ENCODE data around the gene RPS3. TPM values are rescaled to one million over a fixed set of nuclear protein-coding genes. Genes with fewer than 3 reads are reported as not detected.

RPS3 gene
- total and polyA plus RNA-seq, 4 donors = 1,036 to 2,813 (median 2,148) TPM

- peaks cover 0 to 4% (median 0%) of the 10 kb centered on the region in 5 donors for H3K4me1 ChIP-seq (ENCODE audit: control insufficient read depth in 5 of 5, insufficient read depth in 5 of 5, low read length in 5 of 5)
- peak overlapping the region in 1 of 2 donors; percentile 68 for H3K27ac ChIP-seq (ENCODE audit: low read depth in 1 of 2, low read length in 1 of 2)
- peak; percentile 83 to 87 (median 86) for DNase-seq
- TF ChIP-seq, protein P1, sequence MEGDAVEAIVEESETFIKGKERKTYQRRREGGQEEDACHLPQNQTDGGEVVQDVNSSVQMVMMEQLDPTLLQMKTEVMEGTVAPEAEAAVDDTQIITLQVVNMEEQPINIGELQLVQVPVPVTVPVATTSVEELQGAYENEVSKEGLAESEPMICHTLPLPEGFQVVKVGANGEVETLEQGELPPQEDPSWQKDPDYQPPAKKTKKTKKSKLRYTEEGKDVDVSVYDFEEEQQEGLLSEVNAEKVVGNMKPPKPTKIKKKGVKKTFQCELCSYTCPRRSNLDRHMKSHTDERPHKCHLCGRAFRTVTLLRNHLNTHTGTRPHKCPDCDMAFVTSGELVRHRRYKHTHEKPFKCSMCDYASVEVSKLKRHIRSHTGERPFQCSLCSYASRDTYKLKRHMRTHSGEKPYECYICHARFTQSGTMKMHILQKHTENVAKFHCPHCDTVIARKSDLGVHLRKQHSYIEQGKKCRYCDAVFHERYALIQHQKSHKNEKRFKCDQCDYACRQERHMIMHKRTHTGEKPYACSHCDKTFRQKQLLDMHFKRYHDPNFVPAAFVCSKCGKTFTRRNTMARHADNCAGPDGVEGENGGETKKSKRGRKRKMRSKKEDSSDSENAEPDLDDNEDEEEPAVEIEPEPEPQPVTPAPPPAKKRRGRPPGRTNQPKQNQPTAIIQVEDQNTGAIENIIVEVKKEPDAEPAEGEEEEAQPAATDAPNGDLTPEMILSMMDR (IDR thresholded peaks at IDR 0.05; ENCODE audit: control extremely low read depth, extremely low read depth) = peak; percentile 88
- H3K36me3 ChIP-seq (ENCODE audit: control insufficient read depth in 4 of 4, insufficient read depth in 4 of 4, low read length in 4 of 4) = no peaks in the 10 kb centered on the region
- 27 to 32% methylated on average over 9 of the region's 9 CpGs for WGBS, 2 donors
- H3K27me3 ChIP-seq (ENCODE audit: control insufficient read depth in 3 of 3, insufficient read depth in 3 of 3, low read length in 2 of 3) = no peaks in the 10 kb centered on the region
- peaks cover 0 to 2% (median 0%) of the 10 kb centered on the region in 4 donors for H3K9me3 ChIP-seq (ENCODE audit: control insufficient read depth in 4 of 4, insufficient read depth in 3 of 4, low read length in 3 of 4)
- no peak overlapping the region for H3K9ac ChIP-seq (ENCODE audit: insufficient read depth in 1 of 2, low read length in 2 of 2)
- no peak overlapping the region for H3K4me3 ChIP-seq
- peak; percentile 80 for ATAC-seq (ENCODE audit: insufficient read depth, low FRiP score)
These were observed 10.7 kb upstream of the RPS3 start for GRCh38 chr11:75388386-75389275.

DNA sequence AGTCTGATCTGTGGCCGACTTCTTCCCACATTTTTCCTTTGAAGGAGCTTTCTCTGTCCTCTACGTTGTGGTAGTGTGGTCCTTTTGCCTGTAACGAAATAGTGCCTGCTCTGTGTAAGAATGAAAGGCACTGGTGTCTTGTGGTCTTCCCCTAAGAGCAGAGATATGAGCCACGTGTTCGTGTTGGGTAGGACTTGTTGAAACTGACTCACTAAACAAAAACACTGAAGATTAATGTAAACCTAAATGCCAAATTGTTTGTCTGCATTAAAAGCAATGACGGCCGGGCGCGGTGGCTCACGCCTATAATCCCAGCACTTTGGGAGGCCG, 10.1 kb upstream of the RPS3 start:
- Histone ChIP-seq H3K9me3 (ENCODE audit: control insufficient read depth in 4 of 4, insufficient read depth in 3 of 4, low read length in 3 of 4) (peaks cover 0 to 2% (median 0%) of the 10 kb centered on the region in 4 donors), H3K4me1 (ENCODE audit: control insufficient read depth in 5 of 5, insufficient read depth in 5 of 5, low read length in 5 of 5) (peaks cover 0 to 4% (median 0%) of the 10 kb centered on the region in 5 donors), H3K9ac (ENCODE audit: insufficient read depth in 1 of 2, low read length in 2 of 2) (no peak overlapping the region), H3K4me3 (no peak overlapping the region), H3K36me3 (ENCODE audit: control insufficient read depth in 4 of 4, insufficient read depth in 4 of 4, low read length in 4 of 4) (no peaks in the 10 kb centered on the region), H3K27ac (ENCODE audit: low read depth in 1 of 2, low read length in 1 of 2) (no peak overlapping the region), H3K27me3 (ENCODE audit: control insufficient read depth in 3 of 3, insufficient read depth in 3 of 3, low read length in 2 of 3) (no peaks in the 10 kb centered on the region)
- TF ChIP-seq, protein P1 (IDR thresholded peaks at IDR 0.05; ENCODE audit: control extremely low read depth, extremely low read depth) = no peak
- no peak for DNase-seq
- no peak for ATAC-seq (ENCODE audit: insufficient read depth, low FRiP score)
- 75 to 86% methylated on average over 11 of the region's 11 CpGs for whole genome bisulfite sequencing, 2 donors

DNA sequence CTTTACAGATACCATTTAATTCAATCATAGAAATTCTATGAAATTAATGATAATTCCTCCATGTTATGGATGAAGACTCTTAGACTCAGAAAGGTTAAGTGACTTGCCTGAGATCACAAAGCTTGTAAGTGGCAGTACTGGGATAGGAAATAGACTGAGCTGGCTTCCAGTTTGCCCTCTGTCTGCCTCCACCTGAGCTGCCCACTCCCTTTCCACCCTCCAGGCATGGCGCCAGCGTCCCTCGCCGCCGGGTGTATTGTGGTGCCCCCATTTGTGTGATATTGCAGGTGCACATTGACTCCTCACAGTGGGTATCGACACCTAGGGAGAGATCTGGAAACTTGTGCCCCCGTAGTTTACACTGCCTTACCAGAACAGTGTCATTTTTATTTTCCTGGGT, 9.4 kb upstream of the RPS3 start:
- Histone ChIP-seq H3K4me3 (no peak overlapping the region), H3K36me3 (ENCODE audit: control insufficient read depth in 4 of 4, insufficient read depth in 4 of 4, low read length in 4 of 4) (no peaks in the 10 kb centered on the region), H3K27me3 (ENCODE audit: control insufficient read depth in 3 of 3, insufficient read depth in 3 of 3, low read length in 2 of 3) (no peaks in the 10 kb centered on the region), H3K27ac (ENCODE audit: low read depth in 1 of 2, low read length in 1 of 2) (no peak overlapping the region), H3K9ac (ENCODE audit: insufficient read depth in 1 of 2, low read length in 2 of 2) (no peak overlapping the region), H3K9me3 (ENCODE audit: control insufficient read depth in 4 of 4, insufficient read depth in 3 of 4, low read length in 3 of 4) (peaks cover 0 to 2% (median 0%) of the 10 kb centered on the region in 4 donors), H3K4me1 (ENCODE audit: control insufficient read depth in 5 of 5, insufficient read depth in 5 of 5, low read length in 5 of 5) (peaks cover 0 to 4% (median 0%) of the 10 kb centered on the region in 5 donors)
- WGBS, 2 donors = 86 to 90% methylated on average over 7 of the region's 7 CpGs
- DNase-seq (no peak), ATAC-seq (ENCODE audit: insufficient read depth, low FRiP score) (no peak)
- TF ChIP-seq, protein P1 (IDR thresholded peaks at IDR 0.05; ENCODE audit: control extremely low read depth, extremely low read depth) = no peak

Data from lung (tissue), 12 donors.